H9 (cell line): ENCODE data around the gene TEK. TPM values are rescaled to one million over a fixed set of nuclear protein-coding genes. Genes with fewer than 3 reads are reported as not detected.

Experiments used
- DNase-seq: peaks from one replicate; pipeline ENCODE4 v3.0.0-alpha.2; 2017
- H2AFZ ChIP-seq: one replicate; pipeline ENCODE4 v1.6.1; 2013; ENCODE audit warnings: mild to moderate bottlenecking, low read length, control low read depth, moderate library complexity
- H2AK5ac ChIP-seq: 2 replicates; pipeline ENCODE4 v1.6.1; 2013; ENCODE audit warnings: low read length, control low read depth, mixed read lengths; ENCODE audit not compliant: insufficient read length
- H2BK120ac ChIP-seq: one replicate; pipeline ENCODE4 v1.6.1; 2013; ENCODE audit warnings: low read depth, mild to moderate bottlenecking, low read length, control low read depth, inconsistent platforms; ENCODE audit not compliant: poor library complexity, severe bottlenecking
- H2BK12ac ChIP-seq: 2 replicates; pipeline ENCODE4 v1.6.1; 2013; ENCODE audit warnings: low read length, control low read depth, mixed read lengths, low read depth; ENCODE audit not compliant: insufficient read length
- H2BK15ac ChIP-seq: 2 replicates; pipeline ENCODE4 v1.6.1; 2013; ENCODE audit warnings: low read depth, low read length, control low read depth
- H2BK20ac ChIP-seq: one replicate; pipeline ENCODE4 v1.6.1; 2013; ENCODE audit warnings: low read depth, mild to moderate bottlenecking, low read length, control low read depth, inconsistent platforms; ENCODE audit not compliant: poor library complexity, severe bottlenecking
- H2BK5ac ChIP-seq: 2 replicates; pipeline ENCODE4 v1.6.1; 2013; ENCODE audit warnings: low read length, control low read depth, mixed read lengths; ENCODE audit not compliant: insufficient read length
- H3K14ac ChIP-seq: 2 replicates; pipeline ENCODE4 v1.6.1; 2013; ENCODE audit warnings: low read length, control low read depth; ENCODE audit not compliant: insufficient read depth
- H3K18ac ChIP-seq: 2 replicates; pipeline ENCODE4 v1.6.1; 2013; ENCODE audit warnings: low read depth, mild to moderate bottlenecking, mixed read lengths, low read length, control low read depth; ENCODE audit not compliant: insufficient read length
- H3K23ac ChIP-seq: 2 replicates; pipeline ENCODE4 v1.6.1; 2013; ENCODE audit warnings: low read length, control low read depth, mixed read lengths, low read depth; ENCODE audit not compliant: insufficient read length
- H3K23me2 ChIP-seq: 2 replicates; pipeline ENCODE4 v1.6.1; 2013; ENCODE audit warnings: low read depth, mild to moderate bottlenecking, mixed read lengths, low read length, control low read depth; ENCODE audit not compliant: insufficient read length, poor library complexity, severe bottlenecking
- H3K27ac ChIP-seq: 2 replicates; pipeline ENCODE4 v1.5.1; 2013; ENCODE audit warnings: low read length, control low read depth, mixed read lengths, low read depth; ENCODE audit not compliant: insufficient read length
- H3K27me3 ChIP-seq: 2 replicates; pipeline ENCODE4 v1.6.1; 2013; ENCODE audit warnings: low read length, control low read depth, inconsistent platforms; ENCODE audit not compliant: insufficient read depth
- H3K4ac ChIP-seq: 2 replicates; pipeline ENCODE4 v1.6.1; 2013; ENCODE audit warnings: low read depth, mild to moderate bottlenecking, control low read depth, inconsistent platforms, low read length, moderate library complexity
- H3K4me1 ChIP-seq: 2 replicates; pipeline ENCODE4 v1.6.1; 2013; ENCODE audit warnings: low read length, control low read depth, inconsistent platforms; ENCODE audit not compliant: insufficient read depth
- H3K4me2 ChIP-seq: 2 replicates; pipeline ENCODE4 v1.6.1; 2013; ENCODE audit warnings: low read length, control low read depth, mixed read lengths; ENCODE audit not compliant: insufficient read length, insufficient read depth
- H3K56ac ChIP-seq: 2 replicates; pipeline ENCODE4 v1.6.1; 2013; ENCODE audit warnings: low read depth, mild to moderate bottlenecking, mixed read lengths, low read length, control low read depth; ENCODE audit not compliant: insufficient read length
- H3K79me1 ChIP-seq: 2 replicates; pipeline ENCODE4 v1.6.1; 2013; ENCODE audit warnings: low read depth, mild to moderate bottlenecking, moderate library complexity, low read length, control low read depth, inconsistent platforms; ENCODE audit not compliant: insufficient read depth, poor library complexity, severe bottlenecking
- H3K79me2 ChIP-seq: 2 replicates; pipeline ENCODE4 v1.6.1; 2013; ENCODE audit warnings: low read length, control low read depth, inconsistent platforms; ENCODE audit not compliant: insufficient read depth
- H3K9ac ChIP-seq: 2 replicates; pipeline ENCODE4 v1.6.1; 2013; ENCODE audit warnings: low read length, control low read depth, mixed read lengths; ENCODE audit not compliant: insufficient read length; ENCODE audit errors: extremely low read depth
- H3K9me3 ChIP-seq: one replicate; pipeline ENCODE4 v1.6.1; 2013; ENCODE audit warnings: low read depth, low read length, inconsistent platforms; ENCODE audit not compliant: control insufficient read depth
- H3T11ph ChIP-seq: one replicate; pipeline ENCODE4 v1.6.1; 2013; ENCODE audit warnings: mild to moderate bottlenecking, low read length, control low read depth, inconsistent platforms
- H4K20me1 ChIP-seq: one replicate; pipeline ENCODE4 v1.6.1; 2013; ENCODE audit not compliant: control insufficient read depth, insufficient read length, insufficient read depth
- H4K5ac ChIP-seq: 2 replicates; pipeline ENCODE4 v1.6.1; 2013; ENCODE audit warnings: low read depth, mild to moderate bottlenecking, mixed read lengths, low read length, control low read depth; ENCODE audit not compliant: insufficient read length
- H4K8ac ChIP-seq: replicated peaks from 2 replicates; pipeline ENCODE4 v1.6.1; 2013; ENCODE audit warnings: low read length, control low read depth, mixed read lengths, low read depth; ENCODE audit not compliant: insufficient read length
- H4K91ac ChIP-seq: 2 replicates; pipeline ENCODE4 v1.6.1; 2013; ENCODE audit warnings: low read depth, mild to moderate bottlenecking, moderate library complexity, mixed read lengths, low read length, control low read depth; ENCODE audit not compliant: insufficient read length
- H3K27ac Mint-ChIP-seq, 3 experiments: 2 replicates in 2 of 3; 3 replicates in 1 of 3; pipeline ENCODE4 v1.8.0; 2020 to 2021; ENCODE audit warnings: mixed read lengths in 3 of 3, mild to moderate bottlenecking in 1 of 3, moderate library complexity in 1 of 3
- H3K27me3 Mint-ChIP-seq: 2 replicates; pipeline ENCODE4 v1.8.0; 2021; ENCODE audit warnings: low read depth, mild to moderate bottlenecking, moderate library complexity, mixed read lengths
- H3K36me3 Mint-ChIP-seq, 3 experiments: 2 replicates in 2 of 3; 3 replicates in 1 of 3; pipeline ENCODE4 v1.8.0; 2020 to 2021; ENCODE audit warnings: low read depth in 3 of 3, mixed read lengths in 3 of 3; ENCODE audit not compliant: insufficient read depth in 1 of 3
- H3K4me1 Mint-ChIP-seq, 2 experiments: 2 replicates each; pipeline ENCODE4 v1.8.0; 2020; ENCODE audit warnings: mixed read lengths in 2 of 2
- H3K4me3 Mint-ChIP-seq, 2 experiments: 2 replicates in 1 of 2; 3 replicates in 1 of 2; pipeline ENCODE4 v1.8.0; 2020 to 2021; ENCODE audit warnings: mild to moderate bottlenecking in 2 of 2, mixed read lengths in 2 of 2, moderate library complexity in 1 of 2
- H3K9me3 Mint-ChIP-seq, 2 experiments: 2 replicates in 1 of 2; 3 replicates in 1 of 2; pipeline ENCODE4 v1.8.0; 2020; ENCODE audit warnings: mild to moderate bottlenecking in 2 of 2, mixed read lengths in 2 of 2, moderate library complexity in 1 of 2
- WGBS: extraction: QIAGEN DNeasy Blood & Tissue Kit; methylation state at CpG from one replicate; pipeline ENCODE4 v1.1.7; 2013; ENCODE audit warnings: missing lambda C conversion rate, low lambda C conversion rate, mixed read lengths; ENCODE audit not compliant: insufficient read length; ENCODE audit errors: extremely low coverage; 5-methylcytosine and 5-hydroxymethylcytosine counted together
- total RNA-seq: library from RNA; stranded (reverse); gene quantifications from 2 replicates; pipeline ENCODE4 v1.2.1, GENCODE V29; 2021
- TF ChIP-seq, protein P1 (sequence below): fragments of 200-600 bp; sonication (generic); conservative IDR thresholded peaks from 3 replicates; pipeline ENCODE4 v1.8.0; 2021; ENCODE audit warnings: antibody characterized with exemption, mild to moderate bottlenecking

TEK gene
- total RNA-seq, 1 experiment from 2014 or later: 1.8 TPM

DNA sequence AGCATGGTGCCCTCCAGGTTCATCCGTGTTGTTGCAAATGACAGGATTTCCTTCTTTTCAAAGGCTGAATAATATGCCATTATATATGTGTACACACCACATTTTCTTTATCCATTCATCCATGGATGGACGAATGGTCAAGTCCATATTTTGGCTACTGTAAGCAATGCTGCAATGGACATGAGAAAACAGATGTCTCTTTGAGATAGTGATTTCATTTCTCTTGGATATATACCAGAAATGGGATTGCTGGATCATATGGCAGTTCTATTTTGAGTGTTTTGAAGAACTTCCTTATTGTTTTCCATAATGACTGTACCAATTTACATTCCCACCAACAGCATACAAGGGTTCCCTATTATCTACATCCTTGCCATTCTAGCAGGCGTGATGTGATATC is 67.9 kb downstream of the TEK start:
- no peak overlapping the region for H4K8ac ChIP-seq
- H3K4ac ChIP-seq: no peak overlapping the region
- Mint-ChIP-seq H3K4me1 (no peaks in the 10 kb centered on the region), H3K4me3 (no peak overlapping the region), H3K27me3 (no peaks in the 10 kb centered on the region), H3K36me3 (peaks cover 0 to 12% (median 0%) of the 10 kb centered on the region in 3 experiments; a peak in 2 of 7 replicates), H3K9me3 (peaks cover 4 to 8% of the 10 kb centered on the region in 2 experiments; a peak in 2 of 5 replicates), H3K27ac (no peak overlapping the region)
- DNase-seq: no peak
- H3K18ac ChIP-seq: no peak overlapping the region
- no peaks in the 10 kb centered on the region for H3K79me2 ChIP-seq
- no peaks in the 10 kb centered on the region for H3K23me2 ChIP-seq
- H2AFZ ChIP-seq: no peak overlapping the region
- H2BK12ac ChIP-seq: no peak overlapping the region
- H2BK120ac ChIP-seq: no peak overlapping the region
- H3K27me3 ChIP-seq: no peaks in the 10 kb centered on the region
- no peaks in the 10 kb centered on the region for H4K20me1 ChIP-seq
- no peaks in the 10 kb centered on the region for H3K9me3 ChIP-seq
- no peak overlapping the region for H2AK5ac ChIP-seq
- H4K5ac ChIP-seq: no peak overlapping the region
- H3K27ac ChIP-seq: no peak overlapping the region
- H3K79me1 ChIP-seq: no peaks in the 10 kb centered on the region
- no peaks in the 10 kb centered on the region for H3K4me1 ChIP-seq
- no peak overlapping the region for H3K9ac ChIP-seq
- TF ChIP-seq, protein P1, sequence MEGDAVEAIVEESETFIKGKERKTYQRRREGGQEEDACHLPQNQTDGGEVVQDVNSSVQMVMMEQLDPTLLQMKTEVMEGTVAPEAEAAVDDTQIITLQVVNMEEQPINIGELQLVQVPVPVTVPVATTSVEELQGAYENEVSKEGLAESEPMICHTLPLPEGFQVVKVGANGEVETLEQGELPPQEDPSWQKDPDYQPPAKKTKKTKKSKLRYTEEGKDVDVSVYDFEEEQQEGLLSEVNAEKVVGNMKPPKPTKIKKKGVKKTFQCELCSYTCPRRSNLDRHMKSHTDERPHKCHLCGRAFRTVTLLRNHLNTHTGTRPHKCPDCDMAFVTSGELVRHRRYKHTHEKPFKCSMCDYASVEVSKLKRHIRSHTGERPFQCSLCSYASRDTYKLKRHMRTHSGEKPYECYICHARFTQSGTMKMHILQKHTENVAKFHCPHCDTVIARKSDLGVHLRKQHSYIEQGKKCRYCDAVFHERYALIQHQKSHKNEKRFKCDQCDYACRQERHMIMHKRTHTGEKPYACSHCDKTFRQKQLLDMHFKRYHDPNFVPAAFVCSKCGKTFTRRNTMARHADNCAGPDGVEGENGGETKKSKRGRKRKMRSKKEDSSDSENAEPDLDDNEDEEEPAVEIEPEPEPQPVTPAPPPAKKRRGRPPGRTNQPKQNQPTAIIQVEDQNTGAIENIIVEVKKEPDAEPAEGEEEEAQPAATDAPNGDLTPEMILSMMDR: no peak
- H2BK20ac ChIP-seq: no peak overlapping the region
- H3K56ac ChIP-seq: no peak overlapping the region
- H2BK15ac ChIP-seq: no peak overlapping the region
- H4K91ac ChIP-seq: no peak overlapping the region
- WGBS: no CpG with 5 or more reads among the region's 3 CpGs
- no peak overlapping the region for H3T11ph ChIP-seq
- no peak overlapping the region for H2BK5ac ChIP-seq
- H3K4me2 ChIP-seq: no peak overlapping the region
- no peak overlapping the region for H3K14ac ChIP-seq
- no peak overlapping the region for H3K23ac ChIP-seq
